Ramos (cell line): ENCODE results near the gene FAM107B.

Source experiments
- in situ Hi-C: fragments of 300-500 bp; cut with MboI; formaldehyde crosslinking; loops from one replicate; pipeline ENCODE4 v1.14.3; 2022; ENCODE audit warnings: low sequenced_read_pairs; ENCODE audit not compliant: unreplicated experiment

FAM107B gene

DNA sequence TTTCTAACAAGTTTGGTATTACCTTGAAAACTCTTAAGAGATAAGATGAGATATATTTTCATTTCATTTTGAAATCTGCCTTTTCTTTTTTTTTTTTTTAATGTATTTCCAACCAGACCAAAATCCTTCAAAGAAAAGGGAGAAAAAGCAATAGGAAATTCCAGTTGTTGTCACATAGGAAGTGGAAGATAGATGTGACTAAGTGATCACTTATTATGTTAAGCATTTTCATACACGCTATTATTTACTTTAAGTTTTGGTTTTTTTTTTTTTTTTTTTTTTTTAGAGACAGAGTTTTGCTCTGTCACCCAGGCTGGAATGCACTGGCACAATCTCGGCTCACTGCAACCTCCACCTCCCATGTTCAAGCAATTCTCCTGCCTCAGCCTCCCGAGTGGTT is 246.8 kb downstream of the FAM107B start:
- in situ Hi-C loops, result no loop called here

DNA sequence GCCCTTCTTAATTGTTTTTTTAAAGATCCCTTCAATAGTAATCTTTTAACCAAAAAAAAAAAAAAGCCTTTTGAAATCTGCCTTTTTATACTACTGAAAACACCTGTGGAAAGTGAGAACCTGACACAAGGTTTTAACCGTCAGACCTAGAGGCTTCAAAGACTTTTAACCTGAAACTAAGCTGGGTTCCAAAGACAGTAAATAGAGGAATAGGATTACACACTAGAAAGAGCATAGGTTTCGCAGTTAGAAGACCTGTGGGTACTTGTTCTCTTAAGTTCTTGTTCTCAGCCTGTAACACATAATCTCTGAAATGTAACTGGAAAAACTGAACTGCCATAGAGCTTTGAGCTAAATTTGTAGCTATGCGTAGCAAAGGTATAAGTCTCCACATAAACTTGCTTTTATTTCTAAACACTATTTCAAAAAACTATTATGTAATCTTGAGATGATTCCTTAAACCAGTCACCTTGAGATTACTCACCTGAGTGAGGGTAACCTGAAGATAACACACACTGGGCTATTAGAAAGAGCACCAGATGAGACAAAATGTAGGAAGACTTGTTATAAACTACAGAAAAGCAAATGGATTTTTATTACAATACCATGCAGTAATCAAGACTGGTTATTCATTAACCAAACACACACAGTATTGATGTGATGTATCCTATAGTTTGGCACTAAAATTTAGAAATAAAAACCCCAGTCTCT is 247.4 kb downstream of the FAM107B start:
- in situ Hi-C loops, result no loop called here

DNA sequence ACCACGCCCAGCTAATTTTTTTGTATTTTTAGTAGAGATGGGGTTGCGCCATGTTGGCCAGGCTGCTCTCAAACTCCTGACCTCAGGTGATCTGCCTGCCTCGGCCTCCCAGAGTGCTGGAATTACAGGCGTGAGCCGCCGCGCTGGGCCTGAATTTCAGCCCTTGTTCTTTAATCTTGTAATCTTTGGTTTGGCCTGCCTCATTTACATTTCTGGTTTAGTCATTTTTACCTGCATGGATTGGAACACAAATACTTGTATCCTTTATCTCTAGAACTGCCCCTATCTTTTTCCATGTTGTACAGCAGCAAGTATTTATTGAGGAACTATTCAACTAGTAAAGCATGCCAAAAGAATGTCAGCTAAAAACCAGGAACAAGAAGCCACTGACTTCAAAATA is 248.4 kb downstream of the FAM107B start:
- in situ Hi-C loops, result no loop called here

DNA sequence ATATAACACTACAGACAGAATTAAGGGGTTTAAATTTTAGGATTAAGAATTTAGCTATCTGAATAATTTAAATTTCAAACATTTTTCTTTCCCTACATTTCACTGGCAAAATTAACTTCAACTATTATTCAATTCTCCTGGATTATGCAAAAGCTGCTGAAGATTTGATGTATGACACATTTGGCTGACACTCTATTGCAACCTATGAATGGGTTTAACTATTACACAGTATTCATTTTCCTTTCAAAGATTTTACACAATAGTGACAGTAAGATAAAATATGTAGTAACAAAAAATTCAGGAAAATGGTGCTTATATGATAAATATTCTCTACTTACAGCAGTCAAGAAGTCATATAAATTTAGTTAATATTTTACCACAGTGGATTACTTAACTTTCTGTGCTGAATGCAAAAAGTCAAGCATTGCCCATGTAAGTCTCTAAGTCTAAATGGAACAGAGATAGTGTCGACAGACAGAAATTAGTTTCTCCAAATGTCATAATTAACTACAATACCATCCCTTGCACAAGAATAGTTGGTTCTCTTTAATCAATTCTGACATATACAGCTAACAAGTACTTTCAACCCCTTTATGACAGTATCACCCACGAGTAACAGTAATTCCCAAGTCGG is 249.9 kb downstream of the FAM107B start:
- in situ Hi-C loops, result no loop called here

DNA sequence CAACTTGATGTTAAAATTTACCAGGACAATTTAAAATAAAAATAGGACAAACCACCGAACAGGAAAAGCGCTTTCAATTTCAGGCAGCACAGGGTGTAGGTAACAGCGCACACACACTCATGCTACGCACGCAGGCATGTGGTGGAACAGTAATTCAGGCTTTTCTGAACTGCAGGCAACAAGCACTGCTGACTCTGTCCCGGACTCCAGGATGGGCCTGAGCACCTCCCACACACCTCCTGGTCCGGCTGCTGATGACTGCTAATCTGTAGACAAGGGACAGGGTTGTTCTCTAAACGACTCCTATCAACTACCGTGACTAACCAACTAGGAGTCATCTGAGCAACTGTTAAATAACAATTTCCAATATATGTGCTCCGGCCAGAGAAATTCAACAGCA is 251.4 kb downstream of the FAM107B start:
- in situ Hi-C loops, result no loop called here

DNA sequence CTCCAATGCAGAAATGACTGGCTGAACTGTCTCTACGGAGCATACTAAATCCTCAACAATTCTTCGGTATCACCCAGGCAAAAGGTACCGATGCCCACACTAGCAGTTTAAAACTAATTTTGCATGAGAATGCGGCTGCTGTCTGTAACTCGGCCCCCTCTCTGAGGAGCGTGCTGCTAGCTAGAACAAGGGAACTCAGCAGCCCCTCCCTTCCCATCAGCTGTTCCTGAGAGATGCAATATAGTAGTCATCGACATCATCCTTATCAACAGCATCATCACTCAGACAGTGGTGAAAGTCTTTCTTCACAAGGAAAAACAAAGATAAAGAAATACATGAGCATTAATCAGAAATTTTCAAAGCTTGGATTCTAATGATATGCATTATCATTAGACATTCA is 254.9 kb downstream of the FAM107B start:
- in situ Hi-C loops, result no loop called here

DNA sequence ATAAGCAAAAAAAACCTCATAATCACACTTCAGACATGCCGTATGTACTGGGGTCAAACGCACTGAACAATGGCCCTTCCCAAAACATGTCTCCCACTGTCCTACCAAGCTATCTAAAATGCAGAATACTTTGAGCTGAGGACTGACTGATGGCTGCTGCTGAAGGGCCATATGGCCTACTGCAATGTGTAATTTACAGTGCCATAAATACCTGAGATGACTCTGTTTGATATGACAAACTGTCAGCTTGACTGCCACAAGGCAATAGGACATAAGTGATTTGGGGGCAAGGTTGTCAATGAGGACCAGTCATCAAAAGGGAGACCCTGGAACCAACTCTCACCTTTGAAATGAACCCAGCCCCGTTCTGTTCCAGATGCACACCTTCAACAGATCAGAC is 256.5 kb downstream of the FAM107B start:
- in situ Hi-C loops, result no loop called here

DNA sequence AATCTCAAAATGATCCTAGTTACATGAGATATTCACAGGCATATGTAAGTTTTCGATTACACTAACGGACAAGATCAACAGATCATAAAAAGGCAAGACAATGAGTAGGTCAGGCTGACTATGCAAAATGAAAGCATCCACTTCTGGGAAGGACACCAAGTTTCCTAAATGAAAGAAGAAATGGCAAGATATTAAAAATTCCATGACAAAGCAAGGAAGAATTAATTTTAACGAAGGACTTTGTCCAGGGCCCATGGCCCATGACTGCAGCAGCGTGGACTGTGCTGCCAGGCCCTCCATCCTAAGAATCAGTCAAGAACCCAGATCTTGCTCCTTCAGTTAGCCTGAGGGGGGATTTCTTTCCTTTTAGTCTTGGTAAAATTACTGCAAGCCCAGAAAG is 261.6 kb downstream of the FAM107B start:
- in situ Hi-C loops, result no loop called here

DNA sequence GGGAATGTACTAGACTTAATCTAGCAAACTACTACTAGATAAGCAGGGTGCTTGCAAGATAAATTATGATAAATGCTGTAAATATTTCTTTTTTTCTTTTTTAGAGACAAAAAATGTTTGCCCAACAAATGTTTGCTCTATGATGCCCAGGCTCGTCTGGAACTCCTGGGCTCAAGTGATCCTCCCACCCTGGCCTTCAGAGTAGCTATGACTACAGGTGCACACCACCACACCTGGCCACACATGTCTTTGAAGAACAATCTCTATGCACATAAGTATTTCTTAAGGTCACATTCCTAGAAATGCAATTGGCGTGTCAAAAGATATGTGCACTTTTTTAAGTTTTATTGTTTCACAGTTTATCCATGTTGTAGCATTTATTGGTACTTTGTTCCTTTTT is 264.4 kb downstream of the FAM107B start:
- in situ Hi-C loops, result no loop called here

DNA sequence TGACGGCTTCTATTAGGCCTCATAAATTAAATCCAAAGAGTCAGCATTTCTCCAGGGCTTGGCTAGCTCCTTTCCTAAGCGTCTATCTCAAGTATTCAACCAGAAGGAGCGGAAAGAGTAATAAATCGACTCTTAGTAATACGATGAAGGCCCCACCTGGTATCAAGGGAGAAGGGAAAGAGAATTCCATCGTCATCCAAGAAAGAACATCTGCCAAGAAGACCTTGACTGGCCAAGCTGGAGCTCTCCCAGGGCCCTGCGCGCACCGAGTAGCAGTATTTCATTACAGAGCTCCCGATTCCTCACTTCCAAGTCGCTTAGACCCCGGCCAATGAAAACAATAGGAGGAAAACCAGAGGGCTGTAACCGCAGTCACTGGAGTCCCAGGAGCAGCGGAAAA is 266.0 kb downstream of the FAM107B start:
- in situ Hi-C loops, result loop anchor here (10.0 kb wide), 1 partner anchor 466 kb away; no protein-coding TSS in a partner anchor

DNA sequence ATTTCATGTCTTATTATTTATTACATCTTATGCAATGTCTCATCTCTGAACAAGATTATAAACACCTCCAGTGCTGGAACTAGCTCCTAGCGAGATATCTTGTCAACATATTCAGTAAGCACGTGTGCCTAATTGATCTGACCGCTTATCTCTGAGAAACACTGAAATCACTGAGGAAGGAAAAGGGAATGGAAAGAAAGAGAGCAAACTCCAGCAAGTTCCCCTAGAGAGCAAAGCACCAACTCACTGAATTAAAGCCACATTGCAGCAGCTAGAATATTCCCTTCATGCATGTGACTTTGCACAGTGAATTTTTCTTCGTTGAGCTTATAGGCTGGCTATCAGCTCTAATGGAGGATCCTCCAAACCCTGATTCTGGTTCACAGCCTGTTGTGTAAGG is 266.9 kb downstream of the FAM107B start:
- in situ Hi-C loops, result loop anchor here (10.0 kb wide), 1 partner anchor 467 kb away; no protein-coding TSS in a partner anchor

DNA sequence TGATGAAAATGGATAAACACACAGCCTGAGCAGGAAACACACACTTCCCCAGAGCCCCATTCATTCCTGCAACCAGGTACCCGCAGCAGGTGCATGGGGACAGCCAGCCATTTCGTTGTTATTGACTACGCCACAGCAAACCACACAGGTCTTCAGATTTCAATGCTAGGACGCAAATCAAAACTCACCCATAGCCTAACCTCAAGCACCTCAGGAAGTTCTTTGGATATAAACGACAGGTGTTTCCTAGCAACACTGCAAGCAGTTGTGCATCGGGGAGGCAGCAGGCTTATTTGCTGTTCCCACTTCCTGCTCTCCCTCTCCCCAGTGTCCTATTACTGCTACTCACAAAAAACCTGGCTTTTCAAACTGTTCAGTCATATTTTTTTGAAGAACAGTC is 267.5 kb downstream of the FAM107B start:
- in situ Hi-C loops, result loop anchor here (10.0 kb wide), 1 partner anchor 468 kb away; no protein-coding TSS in a partner anchor

DNA sequence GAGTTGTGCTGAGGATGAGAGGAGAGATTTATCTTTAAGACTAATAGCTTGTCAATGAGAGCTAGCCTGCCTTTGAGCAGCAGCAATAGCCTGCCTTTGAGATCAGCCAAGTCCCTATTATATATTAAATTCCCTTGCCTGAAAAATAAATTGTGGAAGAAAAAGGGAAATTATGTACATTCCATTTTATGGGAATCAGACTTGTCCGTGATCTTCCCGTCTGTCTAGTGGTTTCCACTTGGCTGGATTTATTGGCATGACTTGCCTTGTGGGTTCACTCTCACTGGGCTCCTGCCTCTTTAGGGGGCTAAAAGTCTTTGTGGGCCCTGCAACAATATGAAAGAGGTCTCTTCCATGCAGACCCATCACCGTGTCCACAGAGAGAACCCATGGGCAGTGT is 272.3 kb downstream of the FAM107B start:
- in situ Hi-C loops, result loop anchor here (5.0 to 10.0 kb wide), 2 partner anchors 320 to 472 kb away; no protein-coding TSS in a partner anchor

DNA sequence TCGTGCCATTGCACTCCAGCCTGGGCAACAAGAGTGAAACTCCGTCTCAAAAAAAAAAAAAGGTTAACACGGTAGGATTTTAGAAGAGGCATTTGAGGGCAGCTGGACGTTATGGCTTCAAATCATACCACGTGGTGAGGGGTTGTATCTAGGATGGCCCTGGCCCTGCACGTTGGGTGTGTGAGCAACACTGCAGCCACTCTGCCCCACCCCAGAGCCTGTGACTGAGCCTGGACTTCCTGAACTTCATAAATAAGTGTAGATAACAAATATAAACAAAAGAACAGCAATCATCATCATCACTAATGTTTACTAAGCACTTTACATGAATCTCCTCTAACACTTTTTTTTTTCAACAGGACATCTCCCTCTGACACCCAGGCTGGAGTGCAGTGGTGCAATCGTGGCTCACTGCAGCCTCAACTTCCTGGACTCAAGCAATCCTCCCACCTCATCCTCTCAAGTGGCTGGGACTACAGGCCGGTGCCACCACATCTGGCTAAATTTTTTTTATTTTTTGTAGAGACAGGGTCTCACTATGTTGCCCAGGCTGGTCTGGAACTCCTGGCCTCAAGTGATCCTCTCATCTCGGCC is 274.4 kb downstream of the FAM107B start:
- in situ Hi-C loops, result loop anchor here (5.0 to 10.0 kb wide), 2 partner anchors 322 to 475 kb away; no protein-coding TSS in a partner anchor

DNA sequence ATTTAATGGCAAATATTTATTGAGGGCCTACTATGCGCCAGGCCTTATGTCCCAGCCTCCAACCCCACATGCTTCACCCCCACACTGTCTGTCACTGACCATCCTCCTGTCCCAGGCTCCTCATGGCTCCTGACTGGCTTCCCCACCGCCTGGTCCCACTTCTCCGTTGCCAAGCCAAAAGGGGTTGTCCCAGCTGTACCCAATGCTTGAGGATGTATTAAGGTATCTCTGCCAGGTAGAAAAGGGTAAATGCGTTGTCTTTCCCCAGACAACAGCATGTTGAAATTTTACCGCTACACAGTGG is 275.1 kb downstream of the FAM107B start:
- in situ Hi-C loops, result no loop called here

DNA sequence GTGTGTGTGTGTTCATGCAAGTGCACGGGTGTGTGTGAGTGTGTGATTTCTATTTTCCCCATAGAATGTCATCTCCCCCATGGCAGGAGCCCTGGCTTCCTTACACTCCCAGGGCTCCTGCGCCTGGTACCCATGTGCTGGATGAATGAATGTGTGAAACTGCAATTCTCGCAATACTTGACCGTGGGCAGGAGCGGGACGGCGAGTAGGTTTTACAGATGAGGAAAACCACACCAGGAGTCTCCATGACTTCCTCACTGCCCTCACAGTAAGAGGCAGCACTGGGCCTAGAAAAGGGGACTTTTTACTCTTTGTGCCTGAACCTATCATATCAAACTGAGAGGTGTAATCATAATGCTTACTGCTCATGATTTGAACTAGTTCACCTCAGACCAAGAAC is 276.4 kb downstream of the FAM107B start:
- in situ Hi-C loops, result no loop called here

DNA sequence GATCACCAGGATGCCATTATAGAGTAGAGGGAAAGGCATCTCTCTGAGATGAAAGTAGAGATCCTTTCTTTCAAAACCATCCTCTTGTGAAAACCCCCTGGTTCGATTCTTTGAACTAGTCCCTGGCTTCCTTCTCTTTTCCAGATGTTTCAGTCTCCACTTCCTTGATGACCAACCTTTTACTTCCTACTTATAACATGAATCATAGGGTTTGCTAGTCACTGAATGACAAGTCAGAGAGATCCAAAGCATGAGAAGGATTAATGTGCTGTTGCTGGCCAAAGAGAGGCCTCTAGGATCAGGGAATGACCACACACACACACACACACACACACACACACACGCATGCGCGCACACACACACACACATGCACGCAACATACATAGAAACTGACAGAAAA is 282.9 kb downstream of the FAM107B start:
- in situ Hi-C loops, result no loop called here

DNA sequence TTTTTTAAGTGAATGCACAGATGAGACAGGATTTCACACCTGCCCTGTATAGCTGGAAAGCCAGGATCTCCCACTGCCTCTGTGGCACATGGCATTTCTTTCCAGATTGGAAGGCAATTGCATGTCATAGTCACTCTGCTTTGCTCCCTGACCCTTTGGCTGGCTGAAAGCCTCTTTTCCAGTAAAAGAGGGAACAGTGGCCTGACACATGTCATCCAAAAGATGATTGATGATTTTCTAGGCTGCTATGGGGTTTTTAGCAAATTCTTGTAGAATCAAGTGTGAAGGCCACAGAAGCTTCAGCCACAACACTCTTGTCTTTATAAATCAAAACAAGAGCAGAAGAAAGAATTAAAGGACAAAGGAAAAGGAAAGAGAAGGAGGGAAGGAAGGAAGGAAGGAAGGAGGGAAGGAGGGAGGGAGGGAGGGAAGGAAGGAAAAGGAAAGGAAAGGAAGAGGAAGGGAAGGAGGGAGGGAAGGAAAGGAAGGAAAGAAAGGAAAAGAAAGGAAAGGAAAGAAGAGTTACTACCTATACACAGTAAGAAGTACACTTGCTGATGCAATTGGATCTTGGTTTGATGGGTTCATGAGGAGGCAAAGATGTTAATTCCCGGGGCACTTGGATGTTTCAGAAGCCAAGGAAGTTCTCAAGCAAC is 285.0 kb downstream of the FAM107B start:
- in situ Hi-C loops, result no loop called here

DNA sequence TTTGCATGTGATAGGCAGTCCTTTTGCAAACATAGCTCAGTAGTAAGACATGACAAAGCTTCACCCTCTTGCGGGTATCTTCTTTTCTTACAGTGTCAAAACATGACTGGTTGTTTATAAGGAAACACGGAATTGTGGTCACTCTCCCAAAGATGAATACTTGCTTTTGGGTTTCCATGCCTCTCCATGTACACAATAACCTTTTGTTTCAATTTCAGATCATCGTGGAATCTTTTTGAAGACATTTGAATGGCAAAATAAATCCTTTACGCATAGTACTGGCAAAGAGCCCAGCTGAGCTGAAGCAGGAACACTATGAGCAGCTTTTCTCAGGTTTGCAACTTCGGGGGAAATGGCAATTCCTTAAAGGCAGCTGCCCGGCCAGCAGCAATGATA is 287.2 kb downstream of the FAM107B start:
- in situ Hi-C loops, result no loop called here

DNA sequence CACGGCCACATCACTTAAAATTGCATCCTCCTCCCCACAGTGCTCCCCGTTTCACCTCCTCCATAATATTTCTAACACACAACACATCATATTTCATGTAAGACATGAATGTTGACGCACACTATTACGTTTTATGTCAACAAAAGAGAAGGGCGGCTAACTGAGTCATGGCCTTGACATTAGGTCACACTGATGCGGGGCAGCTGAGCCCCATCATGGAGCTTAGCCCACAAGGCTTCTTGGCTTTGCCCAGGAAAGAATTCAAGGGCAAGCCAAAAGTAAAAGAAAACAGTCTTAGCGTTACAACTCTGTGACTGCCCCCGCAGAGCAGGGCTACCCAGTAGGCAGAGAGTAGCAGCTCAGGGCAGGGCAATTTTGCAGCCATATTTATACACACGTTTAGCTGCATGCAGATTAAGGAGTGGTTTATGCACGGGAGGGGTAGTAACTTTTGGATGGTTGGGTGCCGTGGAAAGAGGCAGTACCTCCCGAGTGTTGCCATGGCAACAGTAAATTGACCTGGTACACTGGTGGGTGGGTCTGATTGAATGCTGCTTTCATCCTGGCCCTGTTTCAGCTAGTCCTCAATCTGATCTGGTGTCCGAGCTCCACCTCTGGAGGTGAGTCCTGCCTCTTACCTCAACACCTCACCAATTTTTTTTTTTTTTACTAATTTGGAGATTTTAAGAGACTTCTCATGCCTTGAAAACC is 287.8 kb downstream of the FAM107B start:
- in situ Hi-C loops, result no loop called here

DNA sequence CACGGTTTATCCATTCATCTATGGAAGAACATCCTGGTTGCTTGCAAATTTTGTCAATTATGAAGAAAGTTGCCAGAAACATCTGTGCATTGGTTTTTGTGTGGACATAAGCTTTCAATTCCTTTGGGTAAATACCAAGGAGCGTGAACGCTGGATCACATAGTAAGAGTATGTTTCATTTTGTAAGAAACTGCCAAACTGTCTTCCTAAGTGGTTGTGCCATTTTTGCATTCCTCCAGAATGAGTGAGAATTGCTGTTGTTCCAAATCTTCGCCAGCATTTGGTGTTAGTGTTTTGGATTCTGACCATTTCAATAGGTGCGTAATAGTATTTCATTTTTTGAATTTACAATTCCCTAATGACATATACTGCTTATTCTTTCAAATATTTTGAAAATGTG is 288.7 kb downstream of the FAM107B start:
- in situ Hi-C loops, result no loop called here
